ENCODE results near the gene WDFY2. TPM values are rescaled to one million over a fixed set of nuclear protein-coding genes. Genes with fewer than 3 reads are reported as not detected.

Gene WDFY2
- total RNA-seq, 4 donors from 2014 or later = 7.7 to 23.3 (median 18.2) TPM

- Histone ChIP-seq H3K27ac (peak overlapping the region; percentile 66 to 90 (median 85)), H3K27me3 (no peaks in the 10 kb centered on the region), H3K4me1 (peaks cover 0 to 46% (median 3%) of the 10 kb centered on the region in 3 donors), H3K36me3 (peaks cover 0 to 9% (median 0%) of the 10 kb centered on the region in 3 donors), H3K4me3 (no peak overlapping the region), H3K9me3 (no peaks in the 10 kb centered on the region)
- DNase-seq = no peak
- WGBS, 2 donors = 27 to 67% methylated on average over 1 of the region's 1 CpG
- no peak for TF ChIP-seq CTCF (IDR thresholded peaks at IDR 0.05)
- no peak for TF ChIP-seq POLR2A (IDR thresholded peaks at IDR 0.05)
- intact Hi-C loops (cut with DNase I) = no loop called here
Measured at GRCh38 chr13:51675385-51675784, 91.1 kb downstream of the WDFY2 start.

- H3K9me3 ChIP-seq = no peaks in the 10 kb centered on the region
- peaks cover 0 to 11% (median 0%) of the 10 kb centered on the region in 3 donors for H3K36me3 ChIP-seq
- TF ChIP-seq POLR2A (IDR thresholded peaks at IDR 0.05) (no peak), CTCF (IDR thresholded peaks at IDR 0.05) (peak in 1 of 6 experiments; percentile 26)
- intact Hi-C loops (cut with DNase I) = no loop called here
- no peak overlapping the region for H3K4me3 ChIP-seq
- peaks cover 0 to 51% (median 6%) of the 10 kb centered on the region in 3 donors for H3K4me1 ChIP-seq
- DNase-seq = no peak
- H3K27ac ChIP-seq = peak overlapping the region; percentile 54 to 90 (median 85)
- 42 to 58% methylated on average over 2 to 3 of the region's 3 CpGs for WGBS, 2 donors
- no peaks in the 10 kb centered on the region for H3K27me3 ChIP-seq
Measured at GRCh38 chr13:51675877-51676276, 91.6 kb downstream of the WDFY2 start.

GRCh38 chr13:51676739-51677138 is 92.5 kb downstream of the WDFY2 start:
- intact Hi-C loops (cut with DNase I) = no loop called here
- TF ChIP-seq CTCF (IDR thresholded peaks at IDR 0.05) (no peak), POLR2A (IDR thresholded peaks at IDR 0.05) (no peak)
- Histone ChIP-seq H3K36me3 (peaks cover 0 to 11% (median 0%) of the 10 kb centered on the region in 3 donors), H3K27me3 (no peaks in the 10 kb centered on the region), H3K4me1 (peaks cover 0 to 60% (median 7%) of the 10 kb centered on the region in 3 donors), H3K9me3 (no peaks in the 10 kb centered on the region), H3K27ac (peak overlapping the region in 3 of 4 donors; percentile 81 to 90 (median 89)), H3K4me3 (no peak overlapping the region)
- WGBS, 2 donors = 97% methylated on average over 3 of the region's 3 CpGs
- no peak for DNase-seq

GRCh38 chr13:51678420-51678819 is 94.2 kb downstream of the WDFY2 start:
- Histone ChIP-seq H3K4me3 (no peak overlapping the region), H3K4me1 (peaks cover 0 to 66% (median 4%) of the 10 kb centered on the region in 3 donors), H3K27me3 (no peaks in the 10 kb centered on the region), H3K36me3 (peaks cover 0 to 11% (median 0%) of the 10 kb centered on the region in 3 donors), H3K9me3 (no peaks in the 10 kb centered on the region), H3K27ac (no peak overlapping the region)
- TF ChIP-seq CTCF (IDR thresholded peaks at IDR 0.05) = no peak
- TF ChIP-seq POLR2A (IDR thresholded peaks at IDR 0.05) = no peak
- DNase-seq = no peak
- intact Hi-C loops (cut with DNase I) = no loop called here

GRCh38 chr13:51679616-51680015 is 95.4 kb downstream of the WDFY2 start:
- Histone ChIP-seq H3K27me3 (no peaks in the 10 kb centered on the region), H3K9me3 (no peaks in the 10 kb centered on the region), H3K4me3 (no peak overlapping the region), H3K4me1 (peaks cover 0 to 66% (median 9%) of the 10 kb centered on the region in 3 donors), H3K36me3 (peaks cover 0 to 11% (median 0%) of the 10 kb centered on the region in 3 donors), H3K27ac (no peak overlapping the region)
- intact Hi-C loops (cut with DNase I) = no loop called here
- no peak for DNase-seq
- 96 to 98% methylated on average over 3 of the region's 3 CpGs for WGBS, 2 donors
- no peak for TF ChIP-seq CTCF (IDR thresholded peaks at IDR 0.05)
- TF ChIP-seq POLR2A (IDR thresholded peaks at IDR 0.05) = no peak
